OCI-LY3 (cell line): Measurements from ENCODE around the gene FURIN.

Experiments
- EZH2phosphoT487 ChIP-seq: fragments of 200-600 bp; shearing (Covaris generic); IDR thresholded peaks from 2 replicates; pipeline ENCODE4 v1.6.1; 2018; ENCODE audit warnings: antibody characterized with exemption, mixed run types, low read depth
- TF ChIP-seq, protein P1 (sequence below): fragments of 200-600, 300-600 bp; sonication (generic); IDR thresholded peaks from 2 replicates; pipeline ENCODE4 v1.5.1; 2014; ENCODE audit warnings: antibody characterized with exemption, low read length, low read depth

DNA sequence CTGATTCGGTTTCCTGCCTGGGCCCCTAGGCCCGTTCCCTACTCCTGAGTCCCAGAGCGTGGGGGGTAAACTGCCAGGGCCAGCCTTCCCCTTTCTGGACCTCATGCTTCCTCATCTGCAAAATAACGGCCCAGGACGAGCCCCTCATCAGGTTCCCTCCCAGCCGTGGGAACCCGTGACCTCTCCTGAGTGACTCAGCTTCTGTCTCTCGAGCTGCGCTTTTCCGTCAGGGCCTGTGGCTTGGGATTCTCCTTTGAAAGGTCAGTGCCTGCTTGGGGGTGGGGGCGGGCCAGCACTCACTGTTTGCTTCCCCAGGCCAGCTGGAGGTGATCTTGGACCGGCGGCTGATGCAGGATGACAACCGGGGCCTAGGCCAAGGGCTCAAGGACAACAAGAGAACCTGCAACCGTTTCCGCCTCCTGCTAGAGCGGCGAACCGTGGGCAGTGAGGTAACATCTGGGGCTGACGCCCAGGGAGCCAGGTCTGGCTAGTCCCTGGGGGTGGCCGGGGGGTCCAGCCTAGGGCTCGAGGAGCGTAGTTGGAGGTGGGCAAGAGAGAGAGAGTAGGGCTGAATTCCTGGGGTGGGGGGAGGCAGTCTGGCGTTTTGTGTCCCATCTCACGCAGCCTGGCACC, 47.5 kb downstream of the FURIN start:
- TF ChIP-seq, protein P1, sequence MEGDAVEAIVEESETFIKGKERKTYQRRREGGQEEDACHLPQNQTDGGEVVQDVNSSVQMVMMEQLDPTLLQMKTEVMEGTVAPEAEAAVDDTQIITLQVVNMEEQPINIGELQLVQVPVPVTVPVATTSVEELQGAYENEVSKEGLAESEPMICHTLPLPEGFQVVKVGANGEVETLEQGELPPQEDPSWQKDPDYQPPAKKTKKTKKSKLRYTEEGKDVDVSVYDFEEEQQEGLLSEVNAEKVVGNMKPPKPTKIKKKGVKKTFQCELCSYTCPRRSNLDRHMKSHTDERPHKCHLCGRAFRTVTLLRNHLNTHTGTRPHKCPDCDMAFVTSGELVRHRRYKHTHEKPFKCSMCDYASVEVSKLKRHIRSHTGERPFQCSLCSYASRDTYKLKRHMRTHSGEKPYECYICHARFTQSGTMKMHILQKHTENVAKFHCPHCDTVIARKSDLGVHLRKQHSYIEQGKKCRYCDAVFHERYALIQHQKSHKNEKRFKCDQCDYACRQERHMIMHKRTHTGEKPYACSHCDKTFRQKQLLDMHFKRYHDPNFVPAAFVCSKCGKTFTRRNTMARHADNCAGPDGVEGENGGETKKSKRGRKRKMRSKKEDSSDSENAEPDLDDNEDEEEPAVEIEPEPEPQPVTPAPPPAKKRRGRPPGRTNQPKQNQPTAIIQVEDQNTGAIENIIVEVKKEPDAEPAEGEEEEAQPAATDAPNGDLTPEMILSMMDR = no peak
- TF ChIP-seq EZH2phosphoT487 = no peak
